ENCODE measurements around the gene LRRC4C.

DNA sequence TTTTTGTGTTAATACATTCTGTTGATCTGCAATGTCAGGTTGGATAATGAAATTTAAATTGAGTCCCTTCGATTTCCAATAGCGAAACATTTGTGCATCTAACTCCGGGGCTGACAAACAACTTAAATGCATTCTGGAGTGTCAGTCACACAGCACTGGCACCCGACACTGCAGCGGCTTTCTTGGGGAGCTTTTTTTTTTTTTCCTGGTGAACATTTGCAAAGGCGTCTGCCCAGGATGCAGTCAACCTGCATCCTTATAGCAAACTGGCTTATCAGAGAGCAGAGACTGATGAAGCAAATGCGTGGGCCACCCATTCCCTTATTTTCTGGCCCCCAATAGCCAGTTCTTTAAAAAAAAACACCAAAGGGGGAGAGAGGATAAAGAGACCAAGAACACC is 1167.7 kb downstream of the LRRC4C start:
- TF ChIP-seq, protein P1, sequence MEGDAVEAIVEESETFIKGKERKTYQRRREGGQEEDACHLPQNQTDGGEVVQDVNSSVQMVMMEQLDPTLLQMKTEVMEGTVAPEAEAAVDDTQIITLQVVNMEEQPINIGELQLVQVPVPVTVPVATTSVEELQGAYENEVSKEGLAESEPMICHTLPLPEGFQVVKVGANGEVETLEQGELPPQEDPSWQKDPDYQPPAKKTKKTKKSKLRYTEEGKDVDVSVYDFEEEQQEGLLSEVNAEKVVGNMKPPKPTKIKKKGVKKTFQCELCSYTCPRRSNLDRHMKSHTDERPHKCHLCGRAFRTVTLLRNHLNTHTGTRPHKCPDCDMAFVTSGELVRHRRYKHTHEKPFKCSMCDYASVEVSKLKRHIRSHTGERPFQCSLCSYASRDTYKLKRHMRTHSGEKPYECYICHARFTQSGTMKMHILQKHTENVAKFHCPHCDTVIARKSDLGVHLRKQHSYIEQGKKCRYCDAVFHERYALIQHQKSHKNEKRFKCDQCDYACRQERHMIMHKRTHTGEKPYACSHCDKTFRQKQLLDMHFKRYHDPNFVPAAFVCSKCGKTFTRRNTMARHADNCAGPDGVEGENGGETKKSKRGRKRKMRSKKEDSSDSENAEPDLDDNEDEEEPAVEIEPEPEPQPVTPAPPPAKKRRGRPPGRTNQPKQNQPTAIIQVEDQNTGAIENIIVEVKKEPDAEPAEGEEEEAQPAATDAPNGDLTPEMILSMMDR (IDR thresholded peaks at IDR 0.05; ENCODE audit: low read depth, low read length, missing input control) = no peak
- TF ChIP-seq JUND (IDR thresholded peaks at IDR 0.05) = no peak
- TF ChIP-seq TAF1 (conservative IDR thresholded peaks at IDR 0.05) = no peak
- TF ChIP-seq, protein P2, sequence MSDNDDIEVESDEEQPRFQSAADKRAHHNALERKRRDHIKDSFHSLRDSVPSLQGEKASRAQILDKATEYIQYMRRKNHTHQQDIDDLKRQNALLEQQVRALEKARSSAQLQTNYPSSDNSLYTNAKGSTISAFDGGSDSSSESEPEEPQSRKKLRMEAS (IDR thresholded peaks at IDR 0.05) = no peak
- no peak for TF ChIP-seq GABPA (IDR thresholded peaks at IDR 0.05 in 1 of 2, conservative IDR thresholded peaks at IDR 0.05 in 1 of 2)
- TF ChIP-seq YY1 (IDR thresholded peaks at IDR 0.05) = no peak
- no peak for TF ChIP-seq RAD21 (IDR thresholded peaks at IDR 0.05)
- TF ChIP-seq, protein P3, sequence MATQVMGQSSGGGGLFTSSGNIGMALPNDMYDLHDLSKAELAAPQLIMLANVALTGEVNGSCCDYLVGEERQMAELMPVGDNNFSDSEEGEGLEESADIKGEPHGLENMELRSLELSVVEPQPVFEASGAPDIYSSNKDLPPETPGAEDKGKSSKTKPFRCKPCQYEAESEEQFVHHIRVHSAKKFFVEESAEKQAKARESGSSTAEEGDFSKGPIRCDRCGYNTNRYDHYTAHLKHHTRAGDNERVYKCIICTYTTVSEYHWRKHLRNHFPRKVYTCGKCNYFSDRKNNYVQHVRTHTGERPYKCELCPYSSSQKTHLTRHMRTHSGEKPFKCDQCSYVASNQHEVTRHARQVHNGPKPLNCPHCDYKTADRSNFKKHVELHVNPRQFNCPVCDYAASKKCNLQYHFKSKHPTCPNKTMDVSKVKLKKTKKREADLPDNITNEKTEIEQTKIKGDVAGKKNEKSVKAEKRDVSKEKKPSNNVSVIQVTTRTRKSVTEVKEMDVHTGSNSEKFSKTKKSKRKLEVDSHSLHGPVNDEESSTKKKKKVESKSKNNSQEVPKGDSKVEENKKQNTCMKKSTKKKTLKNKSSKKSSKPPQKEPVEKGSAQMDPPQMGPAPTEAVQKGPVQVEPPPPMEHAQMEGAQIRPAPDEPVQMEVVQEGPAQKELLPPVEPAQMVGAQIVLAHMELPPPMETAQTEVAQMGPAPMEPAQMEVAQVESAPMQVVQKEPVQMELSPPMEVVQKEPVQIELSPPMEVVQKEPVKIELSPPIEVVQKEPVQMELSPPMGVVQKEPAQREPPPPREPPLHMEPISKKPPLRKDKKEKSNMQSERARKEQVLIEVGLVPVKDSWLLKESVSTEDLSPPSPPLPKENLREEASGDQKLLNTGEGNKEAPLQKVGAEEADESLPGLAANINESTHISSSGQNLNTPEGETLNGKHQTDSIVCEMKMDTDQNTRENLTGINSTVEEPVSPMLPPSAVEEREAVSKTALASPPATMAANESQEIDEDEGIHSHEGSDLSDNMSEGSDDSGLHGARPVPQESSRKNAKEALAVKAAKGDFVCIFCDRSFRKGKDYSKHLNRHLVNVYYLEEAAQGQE (IDR thresholded peaks at IDR 0.05) = no peak
- TF ChIP-seq SP1 (IDR thresholded peaks at IDR 0.05) = no peak
- no peak for TF ChIP-seq EGR1 (IDR thresholded peaks at IDR 0.05; ENCODE audit: low read depth in 2 of 2)
- TF ChIP-seq, protein P4, sequence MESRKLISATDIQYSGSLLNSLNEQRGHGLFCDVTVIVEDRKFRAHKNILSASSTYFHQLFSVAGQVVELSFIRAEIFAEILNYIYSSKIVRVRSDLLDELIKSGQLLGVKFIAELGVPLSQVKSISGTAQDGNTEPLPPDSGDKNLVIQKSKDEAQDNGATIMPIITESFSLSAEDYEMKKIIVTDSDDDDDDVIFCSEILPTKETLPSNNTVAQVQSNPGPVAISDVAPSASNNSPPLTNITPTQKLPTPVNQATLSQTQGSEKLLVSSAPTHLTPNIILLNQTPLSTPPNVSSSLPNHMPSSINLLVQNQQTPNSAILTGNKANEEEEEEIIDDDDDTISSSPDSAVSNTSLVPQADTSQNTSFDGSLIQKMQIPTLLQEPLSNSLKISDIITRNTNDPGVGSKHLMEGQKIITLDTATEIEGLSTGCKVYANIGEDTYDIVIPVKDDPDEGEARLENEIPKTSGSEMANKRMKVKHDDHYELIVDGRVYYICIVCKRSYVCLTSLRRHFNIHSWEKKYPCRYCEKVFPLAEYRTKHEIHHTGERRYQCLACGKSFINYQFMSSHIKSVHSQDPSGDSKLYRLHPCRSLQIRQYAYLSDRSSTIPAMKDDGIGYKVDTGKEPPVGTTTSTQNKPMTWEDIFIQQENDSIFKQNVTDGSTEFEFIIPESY (IDR thresholded peaks at IDR 0.05) = no peak
- TF ChIP-seq, protein P5, sequence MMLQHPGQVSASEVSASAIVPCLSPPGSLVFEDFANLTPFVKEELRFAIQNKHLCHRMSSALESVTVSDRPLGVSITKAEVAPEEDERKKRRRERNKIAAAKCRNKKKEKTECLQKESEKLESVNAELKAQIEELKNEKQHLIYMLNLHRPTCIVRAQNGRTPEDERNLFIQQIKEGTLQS (IDR thresholded peaks at IDR 0.05) = no peak
- no peak for TF ChIP-seq HNF4A (conservative IDR thresholded peaks at IDR 0.05)
- no peak for TF ChIP-seq FOXA2 (IDR thresholded peaks at IDR 0.05)

All from liver (tissue), 3 donors.